Type B pancreatic cell (in vitro differentiated cells): Measurements from ENCODE around the gene STAG1. TPM values are rescaled to one million over a fixed set of nuclear protein-coding genes. Genes with fewer than 3 reads are reported as not detected.

ENCODE experiments used
- DNase-seq: peaks from one replicate; pipeline ENCODE4 v3.0.0; 2021; ENCODE audit warnings: mixed read lengths; ENCODE audit not compliant: unreplicated experiment; ENCODE audit errors: extremely low spot score
- H3K27ac Mint-ChIP-seq: 2 replicates; pipeline ENCODE4 v1.8.0; 2021; ENCODE audit warnings: mild to moderate bottlenecking, mixed read lengths
- H3K27me3 Mint-ChIP-seq: 2 replicates; pipeline ENCODE4 v1.8.0; 2021; ENCODE audit warnings: mixed read lengths
- H3K36me3 Mint-ChIP-seq: 2 replicates; pipeline ENCODE4 v1.8.0; 2021; ENCODE audit warnings: mixed read lengths
- H3K4me1 Mint-ChIP-seq: one replicate; pipeline ENCODE4 v1.8.0; 2021; ENCODE audit warnings: mixed read lengths; ENCODE audit not compliant: unreplicated experiment
- H3K4me3 Mint-ChIP-seq: 2 replicates; pipeline ENCODE4 v1.8.0; 2021; ENCODE audit warnings: mild to moderate bottlenecking, mixed read lengths
- H3K9me3 Mint-ChIP-seq: 2 replicates; pipeline ENCODE4 v1.8.0; 2021; ENCODE audit warnings: mixed read lengths
- total RNA-seq: library from RNA; stranded (reverse); gene quantifications from 2 replicates; pipeline ENCODE4 v1.2.1, GENCODE V29; 2021; ENCODE audit warnings: low replicate concordance
- TF ChIP-seq, protein P1 (sequence below): fragments of 200-600 bp; sonication (generic); conservative IDR thresholded peaks from 2 replicates; pipeline ENCODE4 v1.5.0; 2021; ENCODE audit warnings: antibody characterized with exemption, mild to moderate bottlenecking

The STAG1 gene
- total RNA-seq, 1 donor from 2014 or later = 45.5 TPM

DNA sequence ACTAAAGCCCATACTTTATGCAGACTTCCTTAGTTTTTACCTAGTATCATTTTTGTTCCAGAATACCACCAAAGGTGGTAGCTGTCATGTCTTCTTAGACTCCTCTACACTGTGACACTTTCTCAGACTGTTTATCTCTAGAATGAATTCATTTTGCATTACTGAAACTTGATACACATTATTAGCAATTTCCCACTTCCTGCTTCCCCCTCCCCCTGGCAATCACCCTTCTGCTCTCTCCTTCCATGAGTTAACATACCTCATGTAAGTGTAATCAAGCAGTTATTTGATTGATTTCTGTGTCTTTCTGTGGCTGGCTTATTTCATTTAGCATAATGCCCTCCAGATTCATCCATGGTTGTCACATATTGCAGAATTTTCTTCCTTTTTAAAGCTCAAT, 204.9 kb downstream of the STAG1 start:
- Mint-ChIP-seq H3K27ac (no peak overlapping the region), H3K9me3 (no peaks in the 10 kb centered on the region), H3K27me3 (no peaks in the 10 kb centered on the region), H3K4me3 (no peak overlapping the region), H3K36me3 (peaks cover 20% of the 10 kb centered on the region), H3K4me1 (peaks cover 7% of the 10 kb centered on the region)
- TF ChIP-seq, protein P1, sequence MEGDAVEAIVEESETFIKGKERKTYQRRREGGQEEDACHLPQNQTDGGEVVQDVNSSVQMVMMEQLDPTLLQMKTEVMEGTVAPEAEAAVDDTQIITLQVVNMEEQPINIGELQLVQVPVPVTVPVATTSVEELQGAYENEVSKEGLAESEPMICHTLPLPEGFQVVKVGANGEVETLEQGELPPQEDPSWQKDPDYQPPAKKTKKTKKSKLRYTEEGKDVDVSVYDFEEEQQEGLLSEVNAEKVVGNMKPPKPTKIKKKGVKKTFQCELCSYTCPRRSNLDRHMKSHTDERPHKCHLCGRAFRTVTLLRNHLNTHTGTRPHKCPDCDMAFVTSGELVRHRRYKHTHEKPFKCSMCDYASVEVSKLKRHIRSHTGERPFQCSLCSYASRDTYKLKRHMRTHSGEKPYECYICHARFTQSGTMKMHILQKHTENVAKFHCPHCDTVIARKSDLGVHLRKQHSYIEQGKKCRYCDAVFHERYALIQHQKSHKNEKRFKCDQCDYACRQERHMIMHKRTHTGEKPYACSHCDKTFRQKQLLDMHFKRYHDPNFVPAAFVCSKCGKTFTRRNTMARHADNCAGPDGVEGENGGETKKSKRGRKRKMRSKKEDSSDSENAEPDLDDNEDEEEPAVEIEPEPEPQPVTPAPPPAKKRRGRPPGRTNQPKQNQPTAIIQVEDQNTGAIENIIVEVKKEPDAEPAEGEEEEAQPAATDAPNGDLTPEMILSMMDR = no peak
- no peak for DNase-seq

DNA sequence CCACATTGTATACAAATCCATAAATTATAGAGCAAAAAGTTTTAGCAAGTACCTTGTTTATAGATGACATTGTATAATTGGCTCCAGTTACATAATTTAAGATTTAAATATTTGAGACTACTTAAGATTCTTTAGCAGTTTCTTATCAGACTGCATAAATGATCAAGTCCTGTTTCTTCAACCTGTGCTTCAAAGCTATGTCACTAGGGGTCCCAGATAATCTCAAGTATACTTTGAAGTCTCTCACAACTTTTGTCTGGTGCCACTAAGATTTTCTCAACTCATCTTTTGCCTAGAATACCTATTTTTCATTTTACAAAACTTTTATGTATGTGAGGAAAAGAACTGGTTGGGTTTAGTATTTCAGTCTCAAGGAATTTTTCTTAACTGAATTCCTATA, 205.5 kb downstream of the STAG1 start:
- Mint-ChIP-seq H3K4me1 (peaks cover 7% of the 10 kb centered on the region), H3K27ac (no peak overlapping the region), H3K4me3 (no peak overlapping the region), H3K27me3 (no peaks in the 10 kb centered on the region), H3K9me3 (no peaks in the 10 kb centered on the region), H3K36me3 (peaks cover 20% of the 10 kb centered on the region)
- TF ChIP-seq, protein P1 = no peak
- DNase-seq = no peak

DNA sequence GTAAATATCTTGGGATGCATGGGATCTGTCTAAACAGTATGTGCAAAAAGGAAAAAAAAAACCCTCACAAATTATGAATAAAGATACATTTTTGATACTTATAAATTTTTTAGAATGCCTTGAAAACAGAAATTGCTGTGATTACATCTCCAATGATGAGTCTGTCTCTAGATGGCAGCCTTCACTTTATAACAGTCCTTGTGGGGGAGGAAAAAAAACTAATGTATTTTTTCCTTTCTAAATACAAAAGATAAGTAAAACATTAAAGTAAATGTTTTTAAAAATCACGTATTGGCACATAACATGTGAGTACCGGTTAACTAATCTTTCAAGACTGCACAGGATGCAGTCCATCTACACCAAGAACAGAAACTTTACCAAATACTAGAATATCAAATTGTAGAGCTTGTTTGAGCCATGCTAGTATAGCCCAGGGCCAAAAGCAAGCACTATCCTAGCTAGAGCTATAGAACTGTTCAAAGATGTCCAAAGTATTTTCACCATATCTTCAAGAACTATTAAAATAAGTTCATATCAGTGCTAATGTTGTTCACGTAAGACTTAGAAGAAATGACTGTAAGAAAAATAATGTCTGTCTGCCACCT, 206.4 kb downstream of the STAG1 start:
- TF ChIP-seq, protein P1 = no peak
- no peak overlapping the region for H3K4me3 Mint-ChIP-seq
- DNase-seq = no peak
- H3K4me1 Mint-ChIP-seq = peaks cover 7% of the 10 kb centered on the region
- H3K27me3 Mint-ChIP-seq = no peaks in the 10 kb centered on the region
- no peak overlapping the region for H3K27ac Mint-ChIP-seq
- peaks cover 18% of the 10 kb centered on the region for H3K36me3 Mint-ChIP-seq
- no peaks in the 10 kb centered on the region for H3K9me3 Mint-ChIP-seq

DNA sequence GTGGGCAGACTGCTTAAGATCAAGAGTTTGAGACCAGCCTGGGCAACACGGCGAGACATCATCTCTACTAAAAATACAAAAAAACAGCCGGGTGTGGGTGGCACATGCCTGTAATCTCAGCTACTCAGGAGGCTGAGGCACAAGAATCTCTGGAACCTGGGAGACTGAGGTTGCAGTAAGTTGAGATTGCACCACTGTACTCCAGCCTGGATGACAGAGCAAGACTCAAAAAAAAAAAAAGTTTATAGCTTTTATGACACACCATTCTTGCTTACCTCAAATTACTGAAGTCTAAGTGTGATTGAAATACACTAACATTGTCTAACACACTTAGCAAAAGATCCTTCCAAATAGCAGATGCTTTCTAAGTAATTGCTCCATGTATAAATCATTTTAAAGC, 207.6 kb downstream of the STAG1 start:
- H3K4me3 Mint-ChIP-seq = no peak overlapping the region
- H3K4me1 Mint-ChIP-seq = peaks cover 7% of the 10 kb centered on the region
- no peaks in the 10 kb centered on the region for H3K27me3 Mint-ChIP-seq
- H3K27ac Mint-ChIP-seq = no peak overlapping the region
- TF ChIP-seq, protein P1 = no peak
- DNase-seq = no peak
- H3K36me3 Mint-ChIP-seq = peaks cover 15% of the 10 kb centered on the region
- no peaks in the 10 kb centered on the region for H3K9me3 Mint-ChIP-seq

- DNase-seq = no peak
These were observed 208.8 kb downstream of the STAG1 start for GRCh38 chr3:136543385-136543784.

More at GRCh38 chr3:136543385-136543784, 208.8 kb downstream of the STAG1 start:
- Mint-ChIP-seq H3K4me3 (no peak overlapping the region), H3K36me3 (peaks cover 9% of the 10 kb centered on the region), H3K27me3 (no peaks in the 10 kb centered on the region), H3K4me1 (peaks cover 7% of the 10 kb centered on the region), H3K9me3 (no peaks in the 10 kb centered on the region), H3K27ac (no peak overlapping the region)
- TF ChIP-seq, protein P1 = no peak
